GM13977 (cell line): ENCODE measurements around the gene KCNF1.
"Not testable (repeated sequence)": the region's sequence is repeated elsewhere in the genome, so short reads cannot be mapped to it uniquely, and the experiment has no call there.

Experiments
- DNase-seq: peaks from one replicate; pipeline ENCODE4 v3.0.0; 2012; ENCODE audit warnings: low spot score
- CTCF ChIP-seq: IDR thresholded peaks from 2 replicates; pipeline ENCODE4 v1.5.1; 2012; ENCODE audit warnings: mild to moderate bottlenecking, control low read depth; ENCODE audit not compliant: insufficient read depth; ENCODE audit errors: extremely low read depth, missing control alignments
- in situ Hi-C: fragments of 300-500 bp; cut with MboI; formaldehyde crosslinking; loops from one replicate; pipeline ENCODE4 v1.12.0; 2022; ENCODE audit warnings: low sequenced_read_pairs, low pct_unique_long_range_greater_than_20kb, mixed read lengths, inconsistent platforms; ENCODE audit not compliant: unreplicated experiment

The KCNF1 gene

GRCh38 chr2:10954416-10954815 lies 42.7 kb downstream of the KCNF1 start:
- no peak for DNase-seq
- in situ Hi-C loops = no loop called here
- no peak for TF ChIP-seq CTCF

- no peak for DNase-seq
- TF ChIP-seq CTCF = no peak
- in situ Hi-C loops = no loop called here
Measured at GRCh38 chr2:10954856-10955818, 43.4 kb downstream of the KCNF1 start.

GRCh38 chr2:10956006-10956790 lies 44.5 kb downstream of the KCNF1 start:
- in situ Hi-C loops = no loop called here
- TF ChIP-seq CTCF = no peak
- DNase-seq = no peak

GRCh38 chr2:10957391-10957790 lies 45.7 kb downstream of the KCNF1 start:
- DNase-seq = no peak
- TF ChIP-seq CTCF = no peak
- in situ Hi-C loops = no loop called here

GRCh38 chr2:10958452-10958851 lies 46.7 kb downstream of the KCNF1 start:
- in situ Hi-C loops, DNase-seq: not testable (repeated sequence)

- in situ Hi-C loops = no loop called here
- DNase-seq = no peak
- TF ChIP-seq CTCF = no peak
Measured at GRCh38 chr2:10960606-10961489, 49.1 kb downstream of the KCNF1 start.
